SU-DHL-6 (cell line): Measurements from ENCODE around the gene OMA1.

Source experiments
- H2AFZ ChIP-seq: fragments of 200-600 bp; sonication (generic); 2 replicates; pipeline ENCODE4 v1.6.1; 2014; ENCODE audit warnings: low read depth, mild to moderate bottlenecking, moderate library complexity, mixed read lengths, antibody characterized with exemption, low read length; ENCODE audit not compliant: severe bottlenecking
- H3F3A ChIP-seq: fragments of 200-600 bp; shearing (Covaris generic); 2 replicates; pipeline ENCODE4 v1.6.0; 2016; ENCODE audit warnings: antibody characterized with exemption, mild to moderate bottlenecking; ENCODE audit not compliant: insufficient read depth
- H3K27ac ChIP-seq: fragments of 200-600 bp; sonication (generic); 2 replicates; pipeline ENCODE4 v1.5.1; 2016; ENCODE audit warnings: low read depth, mild to moderate bottlenecking, low read length, moderate library complexity, mixed read lengths
- H3K27me3 ChIP-seq: fragments of 200-600 bp; sonication (generic), shearing (Covaris generic); 2 replicates; pipeline ENCODE4 v1.6.0; 2014; ENCODE audit warnings: mild to moderate bottlenecking, low read length
- H3K36me3 ChIP-seq: fragments of 200-600 bp; sonication (generic); 2 replicates; pipeline ENCODE4 v1.6.1; 2014; ENCODE audit warnings: mild to moderate bottlenecking, low read length, mixed read lengths
- H3K4me2 ChIP-seq: fragments of 300-600, 200-600 bp; shearing (Covaris generic), sonication (generic); 2 replicates; pipeline ENCODE4 v1.6.0; 2014; ENCODE audit warnings: low read length, low read depth, mild to moderate bottlenecking; ENCODE audit not compliant: poor library complexity, severe bottlenecking
- H3K4me3 ChIP-seq: fragments of 200-600 bp; sonication (generic); 2 replicates; pipeline ENCODE4 v1.5.1; 2014; ENCODE audit warnings: antibody characterized with exemption, low read length, mild to moderate bottlenecking, mixed read lengths; ENCODE audit not compliant: insufficient read depth, poor library complexity, severe bottlenecking
- H3K79me2 ChIP-seq: fragments of 200-600 bp; sonication (generic); 2 replicates; pipeline ENCODE4 v1.6.1; 2014; ENCODE audit warnings: mild to moderate bottlenecking, low read length, moderate library complexity; ENCODE audit not compliant: insufficient read depth
- H3K9ac ChIP-seq: fragments of 200-600 bp; sonication (generic); 2 replicates; pipeline ENCODE4 v1.7.0; 2014; ENCODE audit warnings: mild to moderate bottlenecking, low read length
- H3K9me2 ChIP-seq: fragments of 200-600 bp; sonication (generic); replicated peaks from 2 replicates; pipeline ENCODE4 v1.6.1; 2014; ENCODE audit warnings: low read length; ENCODE audit not compliant: insufficient read depth
- H3K9me3 ChIP-seq: fragments of 200-600 bp; sonication (generic); 2 replicates; pipeline ENCODE4 v1.6.1; 2014; ENCODE audit warnings: low read length, mixed read lengths; ENCODE audit not compliant: insufficient read depth
- H4K20me1 ChIP-seq: fragments of 200-600 bp; sonication (generic); 2 replicates; pipeline ENCODE4 v1.6.1; 2014; ENCODE audit warnings: low read depth, mild to moderate bottlenecking, antibody characterized with exemption, low read length, moderate library complexity, mixed read lengths
- CTCF ChIP-seq: fragments of 200-600 bp; sonication (generic); IDR thresholded peaks from one replicate; pipeline ENCODE4 v1.5.1; 2017; ENCODE audit warnings: antibody characterized with exemption, mild to moderate bottlenecking, low read length, moderate library complexity; ENCODE audit not compliant: insufficient read depth, poor library complexity, severe bottlenecking
- EZH2phosphoT487 ChIP-seq: fragments of 200-600 bp; sonication (generic), shearing (Covaris generic); conservative IDR thresholded peaks from 2 replicates; pipeline ENCODE4 v1.6.1; 2018; ENCODE audit warnings: mild to moderate bottlenecking, antibody characterized with exemption, low read length, moderate library complexity, mixed read lengths

Gene OMA1

GRCh38 chr1:58528518-58528917 lies 18.0 kb downstream of the OMA1 start:
- TF ChIP-seq EZH2phosphoT487 = no peak
- TF ChIP-seq CTCF = no peak

GRCh38 chr1:58524353-58524945 lies 22.1 kb downstream of the OMA1 start:
- Histone ChIP-seq H3F3A (0 out of 2 replicates have a peak, but pooled peaks cover 7% of the 10 kb centered on the region), H3K4me3 (no peak overlapping the region), H3K4me2 (no peak overlapping the region), H3K27ac (no peak overlapping the region), H2AFZ (no peak overlapping the region), H3K79me2 (no peaks in the 10 kb centered on the region), H3K36me3 (peaks cover 15% of the 10 kb centered on the region; the same call in 1 of the 2 replicates), H4K20me1 (no peaks in the 10 kb centered on the region), H3K9me2 (no peaks in the 10 kb centered on the region), H3K9ac (no peak overlapping the region), H3K27me3 (no peaks in the 10 kb centered on the region), H3K9me3 (no peaks in the 10 kb centered on the region)
- TF ChIP-seq EZH2phosphoT487 (no peak), CTCF (no peak)

More at GRCh38 chr1:58528518-58528917, 18.0 kb downstream of the OMA1 start:
- H3K27me3 ChIP-seq = no peaks in the 10 kb centered on the region
- no peaks in the 10 kb centered on the region for H3K9me2 ChIP-seq
- no peak overlapping the region for H3K4me3 ChIP-seq
- no peaks in the 10 kb centered on the region for H3K9me3 ChIP-seq
- H3K36me3 ChIP-seq = peaks cover 22% of the 10 kb centered on the region; the same call in 1 of the 2 replicates
- H2AFZ ChIP-seq = no peak overlapping the region
- no peaks in the 10 kb centered on the region for H4K20me1 ChIP-seq
- no peaks in the 10 kb centered on the region for H3K79me2 ChIP-seq
- no peak overlapping the region for H3K27ac ChIP-seq
- H3K4me2 ChIP-seq = no peak overlapping the region
- H3K9ac ChIP-seq = no peak overlapping the region
- peaks cover 18% of the 10 kb centered on the region; the same call in 1 of the 2 replicates for H3F3A ChIP-seq

- Histone ChIP-seq H3K4me2 (peak overlapping the region; percentile 2), H3K36me3 (peaks cover 20% of the 10 kb centered on the region), H2AFZ (peak overlapping the region; percentile 80)
Measured at GRCh38 chr1:58515794-58516401, 30.6 kb downstream of the OMA1 start.

More at GRCh38 chr1:58515794-58516401, 30.6 kb downstream of the OMA1 start:
- H3K27ac ChIP-seq = peak overlapping the region; percentile 3; the same call in 1 of the 2 replicates
- no peak overlapping the region for H3K4me3 ChIP-seq
- H3K9me3 ChIP-seq = no peaks in the 10 kb centered on the region
- no peaks in the 10 kb centered on the region for H3K79me2 ChIP-seq
- H3F3A ChIP-seq = no peaks in the 10 kb centered on the region
- H3K9ac ChIP-seq = peak overlapping the region; percentile 12; the same call in 1 of the 2 replicates
- H4K20me1 ChIP-seq = no peaks in the 10 kb centered on the region
- H3K27me3 ChIP-seq = no peaks in the 10 kb centered on the region
- peak; percentile 56 for TF ChIP-seq CTCF
- TF ChIP-seq EZH2phosphoT487 = no peak
- no peaks in the 10 kb centered on the region for H3K9me2 ChIP-seq
